ENCODE measurements around the gene MOV10. TPM values are rescaled to one million over a fixed set of nuclear protein-coding genes. Genes with fewer than 3 reads are reported as not detected.
A peak's percentile ranks its signal among the peaks of the same experiment; 100 is the strongest.

Gene MOV10
- total RNA-seq, 2 experiments from 2014 or later, result 80.6 to 89.3 TPM

- H3K9me3 ChIP-seq (ENCODE audit: control insufficient read depth in 1 of 2, insufficient read depth in 1 of 2, low read length in 2 of 2), result no peaks in the 10 kb centered on the region
- POLR2A ChIA-PET, result interaction anchor here (0.7 kb wide), 1 partner anchor 118 kb away, joined by 3 read pairs; no protein-coding TSS in a partner anchor
- H3K9me3 Mint-ChIP-seq, result no peaks in the 10 kb centered on the region
- CTCF ChIA-PET, result interaction anchor here (1.2 to 1.6 kb wide), 2 partner anchors 15 to 22 kb away, joined by 3 read pairs; no protein-coding TSS in a partner anchor
- H3K27ac Mint-ChIP-seq, result peak overlapping the region; percentile 58
- H3K36me3 ChIP-seq (ENCODE audit: insufficient read depth, low read length), result peaks cover 45% of the 10 kb centered on the region
- H3K4me3 ChIP-seq (ENCODE audit: low read length), result no peak overlapping the region
- no peak overlapping the region for H3K27ac ChIP-seq (ENCODE audit: low read depth in 1 of 2, low read length in 2 of 2)
- TF ChIP-seq, protein P1, sequence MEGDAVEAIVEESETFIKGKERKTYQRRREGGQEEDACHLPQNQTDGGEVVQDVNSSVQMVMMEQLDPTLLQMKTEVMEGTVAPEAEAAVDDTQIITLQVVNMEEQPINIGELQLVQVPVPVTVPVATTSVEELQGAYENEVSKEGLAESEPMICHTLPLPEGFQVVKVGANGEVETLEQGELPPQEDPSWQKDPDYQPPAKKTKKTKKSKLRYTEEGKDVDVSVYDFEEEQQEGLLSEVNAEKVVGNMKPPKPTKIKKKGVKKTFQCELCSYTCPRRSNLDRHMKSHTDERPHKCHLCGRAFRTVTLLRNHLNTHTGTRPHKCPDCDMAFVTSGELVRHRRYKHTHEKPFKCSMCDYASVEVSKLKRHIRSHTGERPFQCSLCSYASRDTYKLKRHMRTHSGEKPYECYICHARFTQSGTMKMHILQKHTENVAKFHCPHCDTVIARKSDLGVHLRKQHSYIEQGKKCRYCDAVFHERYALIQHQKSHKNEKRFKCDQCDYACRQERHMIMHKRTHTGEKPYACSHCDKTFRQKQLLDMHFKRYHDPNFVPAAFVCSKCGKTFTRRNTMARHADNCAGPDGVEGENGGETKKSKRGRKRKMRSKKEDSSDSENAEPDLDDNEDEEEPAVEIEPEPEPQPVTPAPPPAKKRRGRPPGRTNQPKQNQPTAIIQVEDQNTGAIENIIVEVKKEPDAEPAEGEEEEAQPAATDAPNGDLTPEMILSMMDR (IDR thresholded peaks at IDR 0.05), result no peak
- H3K4me1 ChIP-seq (ENCODE audit: insufficient read depth, low read length), result peaks cover 46% of the 10 kb centered on the region
- DNase-seq (no peak), ATAC-seq (ENCODE audit: poor library complexity) (no peak)
- peak overlapping the region; percentile 11 for H3K4me3 Mint-ChIP-seq
- peaks cover 84% of the 10 kb centered on the region for H3K36me3 Mint-ChIP-seq (ENCODE audit: low read depth)
- intact Hi-C loops (cut with DNase I, micrococcal nuclease), result loop anchor here in 1 of 2 experiments (10.0 kb wide), 2 partner anchors 326 to 446 kb away; partner anchors contain the start of genes LRIG2 and SLC16A1
- H3K27me3 ChIP-seq (ENCODE audit: control insufficient read depth in 1 of 2, insufficient read depth in 2 of 2, low read length in 2 of 2), result no peaks in the 10 kb centered on the region
- H3K4me1 Mint-ChIP-seq (ENCODE audit: low read depth), result peaks cover 91% of the 10 kb centered on the region
- no peaks in the 10 kb centered on the region for H3K27me3 Mint-ChIP-seq
Observed at GRCh38 chr1:112629256-112629655, 45.2 kb upstream of the MOV10 start.

DNA sequence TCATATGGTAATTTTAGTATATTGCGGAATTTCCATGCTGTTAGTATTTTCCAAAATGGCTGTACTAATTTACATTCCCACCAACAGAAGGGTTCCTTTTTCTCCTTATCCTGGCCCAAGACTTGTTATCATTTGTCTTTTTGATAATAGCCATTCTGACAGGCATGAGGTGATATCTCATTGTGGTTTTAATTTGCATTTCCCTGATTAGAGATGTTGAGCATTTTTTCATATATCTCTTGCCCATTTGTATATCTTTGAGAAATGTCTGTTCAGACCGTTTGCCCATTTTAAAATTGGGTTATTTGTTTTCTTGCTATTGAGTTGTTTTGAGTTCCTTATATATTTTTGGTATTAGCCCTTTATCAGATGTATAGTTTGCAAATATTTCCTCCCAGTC, 40.8 kb upstream of the MOV10 start:
- Histone ChIP-seq H3K4me3 (ENCODE audit: low read length) (no peak overlapping the region), H3K36me3 (ENCODE audit: insufficient read depth, low read length) (peaks cover 28% of the 10 kb centered on the region), H3K9me3 (ENCODE audit: control insufficient read depth in 1 of 2, insufficient read depth in 1 of 2, low read length in 2 of 2) (no peaks in the 10 kb centered on the region), H3K27ac (ENCODE audit: low read depth in 1 of 2, low read length in 2 of 2) (no peak overlapping the region), H3K4me1 (ENCODE audit: insufficient read depth, low read length) (peaks cover 36% of the 10 kb centered on the region), H3K27me3 (ENCODE audit: control insufficient read depth in 1 of 2, insufficient read depth in 2 of 2, low read length in 2 of 2) (no peaks in the 10 kb centered on the region)
- POLR2A ChIA-PET, result interaction anchor here (1.2 kb wide), 1 partner anchor 12 kb away, joined by 3 read pairs; no protein-coding TSS in a partner anchor
- Mint-ChIP-seq H3K27ac (peak overlapping the region; percentile 78), H3K36me3 (ENCODE audit: low read depth) (peaks cover 66% of the 10 kb centered on the region), H3K27me3 (no peaks in the 10 kb centered on the region), H3K4me3 (no peak overlapping the region), H3K4me1 (ENCODE audit: low read depth) (peaks cover 87% of the 10 kb centered on the region), H3K9me3 (no peaks in the 10 kb centered on the region)
- intact Hi-C loops (cut with DNase I, micrococcal nuclease), result no loop called here
- no peak for DNase-seq
- ATAC-seq (ENCODE audit: poor library complexity), result no peak
- CTCF ChIA-PET, result interaction anchor here (0.9 kb wide), 1 partner anchor 132 kb away, joined by 3 read pairs; no protein-coding TSS in a partner anchor
- TF ChIP-seq, protein P1 (IDR thresholded peaks at IDR 0.05), result no peak

GRCh38 chr1:112634367-112634766, 40.1 kb upstream of the MOV10 start:
- TF ChIP-seq, protein P1 (IDR thresholded peaks at IDR 0.05), result no peak
- no peak for DNase-seq
- Mint-ChIP-seq H3K27ac (peak overlapping the region; percentile 78), H3K36me3 (ENCODE audit: low read depth) (peaks cover 62% of the 10 kb centered on the region), H3K4me1 (ENCODE audit: low read depth) (peaks cover 85% of the 10 kb centered on the region), H3K9me3 (no peaks in the 10 kb centered on the region), H3K27me3 (no peaks in the 10 kb centered on the region), H3K4me3 (no peak overlapping the region)
- Histone ChIP-seq H3K4me1 (ENCODE audit: insufficient read depth, low read length) (peaks cover 36% of the 10 kb centered on the region), H3K27me3 (ENCODE audit: control insufficient read depth in 1 of 2, insufficient read depth in 2 of 2, low read length in 2 of 2) (no peaks in the 10 kb centered on the region), H3K9me3 (ENCODE audit: control insufficient read depth in 1 of 2, insufficient read depth in 1 of 2, low read length in 2 of 2) (no peaks in the 10 kb centered on the region), H3K4me3 (ENCODE audit: low read length) (no peak overlapping the region), H3K36me3 (ENCODE audit: insufficient read depth, low read length) (peaks cover 21% of the 10 kb centered on the region), H3K27ac (ENCODE audit: low read depth in 1 of 2, low read length in 2 of 2) (no peak overlapping the region)
- ChIA-PET CTCF (no interaction called here), POLR2A (interaction anchor here (1.2 kb wide), 1 partner anchor 11 kb away, joined by 3 read pairs; no protein-coding TSS in a partner anchor)
- no peak for ATAC-seq (ENCODE audit: poor library complexity)
- intact Hi-C loops (cut with DNase I, micrococcal nuclease), result no loop called here
